Prostate gland (tissue), 2 donors: Measurements from ENCODE around the gene PHKG2. TPM values are rescaled to one million over a fixed set of nuclear protein-coding genes. Genes with fewer than 3 reads are reported as not detected.

ENCODE experiments used
- DNase-seq: peaks from one replicate; pipeline ENCODE4 v3.0.0-alpha.2; 2019; ENCODE audit warnings: low spot score
- H3K27ac ChIP-seq, 2 donors: fragments of 200-600 bp; sonication (generic); 2 replicates each; pipeline ENCODE4 v1.5.1; 2017 to 2019
- H3K27me3 ChIP-seq: fragments of 200-600 bp; sonication (generic); replicated peaks from 2 replicates; pipeline ENCODE4 v1.5.1; 2019; ENCODE audit not compliant: insufficient read depth
- H3K36me3 ChIP-seq, 2 donors: fragments of 200-600 bp; sonication (generic); 1 replicate in 1 of 2; 2 replicates in 1 of 2; pipeline versions ENCODE4 v1.5.1 to v1.8.1; 2017 to 2019
- H3K4me1 ChIP-seq: fragments of 200-600 bp; sonication (generic); replicated peaks from 2 replicates; pipeline ENCODE4 v1.5.1; 2019
- H3K4me3 ChIP-seq, 2 donors: fragments of 200-600 bp; sonication (generic); 2 replicates each; pipeline ENCODE4 v1.5.1; 2017 to 2019
- H3K9me3 ChIP-seq: fragments of 200-600 bp; sonication (generic); 2 replicates; pipeline ENCODE4 v1.5.1; 2017
- CTCF ChIP-seq, 4 experiments: fragments of 200-600 bp in 2 of 4; fragments of 450-650 bp in 2 of 4; sonication (generic) in 2 of 4; IDR thresholded peaks; 1 replicate in 3 of 4; 2 replicates in 1 of 4; pipeline ENCODE4 v1.5.1; 2016 to 2019; ENCODE audit warnings: antibody characterized with exemption in 4 of 4, mild to moderate bottlenecking in 2 of 4, moderate library complexity in 2 of 4
- POLR2A ChIP-seq: fragments of 450-650 bp; IDR thresholded peaks from one replicate; pipeline ENCODE4 v1.6.1; 2016; ENCODE audit warnings: antibody characterized with exemption, mild to moderate bottlenecking
- POLR2AphosphoS5 ChIP-seq: sonication (generic); formaldehyde crosslinking; IDR thresholded peaks from one replicate; pipeline ENCODE4 v1.6.1; 2017; ENCODE audit warnings: antibody characterized with exemption
- WGBS: methylation state at CpG from one replicate; pipeline ENCODE4 v1.1.5; 2018; 5-methylcytosine and 5-hydroxymethylcytosine counted together
- intact Hi-C: fragments of 100-400 bp; cut with DNase I; formaldehyde crosslinking; loops from one replicate; pipeline ENCODE4 v1.14.2; 2022
- total RNA-seq, 2 donors: library from RNA; depleted of rRNA; stranded (reverse); fragments of >200 nt; gene quantifications; one replicate each; pipeline ENCODE4 v1.1.0, GENCODE V29; 2016

Gene PHKG2
- total RNA-seq, 2 donors from 2014 or later = 37.2 to 45.2 TPM

DNA sequence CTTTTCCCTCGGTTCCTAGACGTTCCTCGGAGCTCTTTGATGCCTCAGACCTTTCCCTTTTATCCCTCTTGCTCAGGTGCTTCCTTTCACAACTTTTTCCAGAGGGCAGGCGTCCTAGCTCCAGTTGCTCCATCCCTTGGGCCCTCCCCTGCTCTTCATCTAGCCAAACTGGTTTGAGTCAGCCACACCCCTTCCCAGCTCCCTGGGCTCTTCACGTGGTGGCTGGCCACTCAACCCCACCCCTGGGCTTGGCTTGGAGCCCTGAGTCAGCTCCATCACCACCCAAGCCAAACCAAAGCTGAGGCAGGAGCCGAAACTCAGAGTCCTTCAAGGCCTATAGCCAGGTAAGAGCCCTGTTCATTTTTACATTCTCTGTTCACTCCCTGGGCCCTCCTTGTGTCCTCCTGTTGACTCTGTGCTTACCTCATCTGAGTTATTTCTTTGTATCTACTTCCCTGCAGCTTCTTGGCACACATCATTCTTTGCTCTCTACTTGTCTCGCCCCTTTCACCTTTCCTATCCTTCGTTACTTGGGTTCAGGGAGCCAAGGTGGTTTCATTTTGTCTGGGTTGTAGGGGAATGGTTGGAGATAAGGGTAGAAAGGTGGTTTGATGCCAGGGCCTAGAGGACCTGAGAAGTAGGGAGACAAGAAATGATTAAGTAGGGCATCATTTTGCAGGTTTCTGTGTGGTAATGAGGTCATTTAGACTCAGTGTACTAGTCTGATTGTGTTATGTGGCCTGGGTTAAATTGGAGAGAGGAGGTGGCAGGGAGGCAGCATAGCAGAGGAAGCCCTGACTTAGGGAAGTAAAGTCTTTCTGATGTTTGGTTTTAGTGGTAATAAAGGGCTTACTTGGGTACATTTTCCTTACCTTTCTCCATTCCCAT lies 7.6 kb upstream of the PHKG2 start:
- Histone ChIP-seq H3K4me1 (peaks cover 14% of the 10 kb centered on the region), H3K9me3 (no peaks in the 10 kb centered on the region), H3K27me3 (no peaks in the 10 kb centered on the region), H3K36me3 (peaks cover 10 to 35% of the 10 kb centered on the region in 2 donors), H3K27ac (peak overlapping the region; percentile 86 to 88), H3K4me3 (no peak overlapping the region)
- TF ChIP-seq POLR2AphosphoS5 = peak; percentile 99
- TF ChIP-seq POLR2A = peak; percentile 71
- no peak for TF ChIP-seq CTCF (IDR thresholded peaks at IDR 0.05)
- DNase-seq = peak; percentile 97
- 17% methylated on average over 8 of the region's 8 CpGs for WGBS
- intact Hi-C loops = no loop called here

GRCh38 chr16:30741461-30741914 lies 6.7 kb upstream of the PHKG2 start:
- DNase-seq = peak; percentile 78
- no peak overlapping the region for H3K4me3 ChIP-seq
- peak overlapping the region; percentile 86 to 88 for H3K27ac ChIP-seq
- 64% methylated on average over 6 of the region's 6 CpGs for WGBS
- H3K27me3 ChIP-seq = no peaks in the 10 kb centered on the region
- H3K36me3 ChIP-seq = peaks cover 6 to 27% of the 10 kb centered on the region in 2 donors
- TF ChIP-seq POLR2AphosphoS5 (peak; percentile 91), POLR2A (peak; percentile 72), CTCF (IDR thresholded peaks at IDR 0.05) (no peak)
- peaks cover 14% of the 10 kb centered on the region for H3K4me1 ChIP-seq
- H3K9me3 ChIP-seq = no peaks in the 10 kb centered on the region
- intact Hi-C loops = no loop called here

DNA sequence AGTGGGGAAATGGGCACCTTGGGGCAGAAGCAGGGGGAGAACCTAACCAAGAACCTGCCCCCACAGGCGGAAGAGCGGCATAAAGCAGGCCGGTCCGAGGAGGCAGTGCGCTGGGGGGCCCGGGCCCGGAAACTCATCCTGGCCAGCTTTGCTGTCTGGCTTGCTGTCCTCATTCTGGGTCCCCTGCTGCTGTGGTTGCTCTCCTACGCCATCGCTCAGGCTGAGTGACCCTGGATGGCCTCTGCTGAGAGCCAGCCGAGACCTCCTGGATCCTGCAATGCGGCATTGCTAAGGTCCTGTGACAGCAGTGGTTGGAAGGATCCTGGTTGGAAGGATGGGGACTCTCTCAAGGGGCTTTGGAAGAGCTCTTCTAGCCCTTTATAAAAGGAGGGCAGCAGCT lies 4.5 kb upstream of the PHKG2 start:
- intact Hi-C loops = no loop called here
- Histone ChIP-seq H3K4me3 (no peak overlapping the region), H3K36me3 (peaks cover 0 to 6% of the 10 kb centered on the region in 2 donors), H3K27ac (peak overlapping the region in 1 of 2 donors; percentile 24), H3K27me3 (no peaks in the 10 kb centered on the region), H3K9me3 (no peaks in the 10 kb centered on the region), H3K4me1 (peaks cover 14% of the 10 kb centered on the region)
- no peak for TF ChIP-seq CTCF (IDR thresholded peaks at IDR 0.05)
- no peak for TF ChIP-seq POLR2A
- no peak for TF ChIP-seq POLR2AphosphoS5
- no peak for DNase-seq
- 85% methylated on average over 11 of the region's 11 CpGs for WGBS

- TF ChIP-seq POLR2AphosphoS5 (no peak), POLR2A (no peak), CTCF (IDR thresholded peaks at IDR 0.05) (no peak)
- WGBS = 72% methylated on average over 2 of the region's 2 CpGs
- intact Hi-C loops = no loop called here
- Histone ChIP-seq H3K9me3 (no peaks in the 10 kb centered on the region), H3K36me3 (peaks cover 0 to 2% of the 10 kb centered on the region in 2 donors), H3K4me3 (no peak overlapping the region), H3K27ac (peak overlapping the region in 1 of 2 donors; percentile 24), H3K27me3 (no peaks in the 10 kb centered on the region), H3K4me1 (peaks cover 14% of the 10 kb centered on the region)
- no peak for DNase-seq
Observed at GRCh38 chr16:30744183-30744582, 4.0 kb upstream of the PHKG2 start.
